GM12891 (cell line): Measurements from ENCODE around the gene TMEM11.

ENCODE experiments used
- DNase-seq: peaks from one replicate; pipeline ENCODE4 v3.0.0; 2011; ENCODE audit warnings: low spot score; ENCODE audit not compliant: insufficient read length
- FAIRE-seq: peaks from 2 replicates; lab custom pipeline; 2011; peaks lifted over from hg19 to GRCh38; lab: Jason Lieb, UNC
- PAX5 ChIP-seq: IDR thresholded peaks from 2 replicates; pipeline ENCODE4 v1.6.1; 2011; ENCODE audit warnings: low read length, moderate library complexity, mild to moderate bottlenecking; ENCODE audit not compliant: insufficient read depth, severe bottlenecking
- POLR2A ChIP-seq: IDR thresholded peaks from 2 replicates; pipeline ENCODE4 v1.6.1; 2011; ENCODE audit warnings: low read depth, low read length, control low read depth
- POLR2AphosphoS5 ChIP-seq: IDR thresholded peaks from 2 replicates; pipeline ENCODE4 v1.6.1; 2011; ENCODE audit warnings: low read depth, low read length, control low read depth
- POU2F2 ChIP-seq: IDR thresholded peaks from 2 replicates; pipeline ENCODE4 v1.6.1; 2011; ENCODE audit warnings: low read depth, mild to moderate bottlenecking, control low read depth, low read length, moderate library complexity
- SPI1 ChIP-seq: IDR thresholded peaks from 2 replicates; pipeline ENCODE4 v1.6.1; 2011; ENCODE audit warnings: low read depth, low read length, control low read depth
- TAF1 ChIP-seq: IDR thresholded peaks from 2 replicates; pipeline ENCODE4 v1.6.1; 2011; ENCODE audit warnings: low read depth, low read length, control low read depth

The TMEM11 gene

DNA sequence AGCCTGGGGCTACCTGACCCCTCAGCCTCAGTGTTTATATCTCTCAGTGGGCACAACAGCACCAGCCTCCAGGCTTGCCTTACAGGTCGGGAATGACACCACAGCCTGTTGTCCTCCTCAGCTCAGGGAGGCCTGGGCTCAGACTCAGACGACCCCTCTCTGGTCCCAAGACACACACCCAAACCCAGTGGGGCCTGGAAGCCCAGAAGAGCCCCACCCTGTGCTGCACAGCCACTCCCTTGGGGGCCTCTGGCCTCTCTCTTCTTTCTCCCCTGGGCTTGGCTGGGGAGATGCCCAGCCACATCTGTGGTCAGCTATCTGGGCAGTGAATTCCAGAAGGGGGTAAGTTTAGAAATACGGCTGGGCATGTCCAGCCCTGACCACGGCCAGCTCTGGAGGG, 36.9 kb upstream of the TMEM11 start:
- TF ChIP-seq TAF1 (no peak), SPI1 (no peak), PAX5 (no peak), POU2F2 (no peak), POLR2AphosphoS5 (no peak), POLR2A (no peak)
- no peak for FAIRE-seq
- DNase-seq, result no peak

DNA sequence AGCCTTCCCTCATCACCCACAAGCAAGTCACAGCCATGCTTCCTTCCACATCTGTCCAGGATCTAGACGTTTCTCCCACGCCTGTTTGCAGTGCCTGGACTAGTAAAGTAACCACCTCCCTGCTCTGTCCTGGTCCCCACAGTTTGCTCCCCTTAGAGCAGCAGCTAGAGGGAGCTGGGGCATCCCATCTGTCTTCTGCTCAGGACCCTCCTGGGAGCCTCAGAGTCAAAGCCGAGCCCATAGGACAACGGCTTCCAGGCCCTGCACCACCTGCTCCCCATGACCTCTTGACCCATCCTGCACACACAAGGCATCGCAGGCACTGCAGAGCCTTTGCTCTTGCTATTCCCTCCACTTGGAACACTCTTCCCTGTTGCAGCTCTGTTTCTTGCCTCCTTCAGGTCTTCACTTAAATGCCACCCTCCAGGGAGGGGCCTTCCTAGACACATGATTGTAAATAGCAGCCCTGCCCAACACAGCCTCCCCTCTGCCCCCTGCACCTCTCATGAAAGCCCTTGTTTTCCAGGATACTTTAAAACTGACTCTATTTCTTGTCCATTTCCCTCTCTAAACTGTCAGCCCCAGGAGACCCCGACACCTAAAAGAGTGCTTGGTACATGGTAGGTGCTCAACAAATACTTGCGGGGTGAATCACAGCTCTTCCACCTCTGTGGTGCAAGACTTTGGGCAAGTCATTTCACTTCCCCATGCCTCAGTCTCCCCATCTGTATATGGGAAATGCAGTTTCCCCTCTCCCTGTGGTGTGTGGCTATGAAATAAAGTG, 36.2 kb upstream of the TMEM11 start:
- DNase-seq, result no peak
- FAIRE-seq, result no peak
- TF ChIP-seq TAF1 (no peak), PAX5 (no peak), POLR2AphosphoS5 (no peak), SPI1 (no peak), POLR2A (no peak), POU2F2 (no peak)

DNA sequence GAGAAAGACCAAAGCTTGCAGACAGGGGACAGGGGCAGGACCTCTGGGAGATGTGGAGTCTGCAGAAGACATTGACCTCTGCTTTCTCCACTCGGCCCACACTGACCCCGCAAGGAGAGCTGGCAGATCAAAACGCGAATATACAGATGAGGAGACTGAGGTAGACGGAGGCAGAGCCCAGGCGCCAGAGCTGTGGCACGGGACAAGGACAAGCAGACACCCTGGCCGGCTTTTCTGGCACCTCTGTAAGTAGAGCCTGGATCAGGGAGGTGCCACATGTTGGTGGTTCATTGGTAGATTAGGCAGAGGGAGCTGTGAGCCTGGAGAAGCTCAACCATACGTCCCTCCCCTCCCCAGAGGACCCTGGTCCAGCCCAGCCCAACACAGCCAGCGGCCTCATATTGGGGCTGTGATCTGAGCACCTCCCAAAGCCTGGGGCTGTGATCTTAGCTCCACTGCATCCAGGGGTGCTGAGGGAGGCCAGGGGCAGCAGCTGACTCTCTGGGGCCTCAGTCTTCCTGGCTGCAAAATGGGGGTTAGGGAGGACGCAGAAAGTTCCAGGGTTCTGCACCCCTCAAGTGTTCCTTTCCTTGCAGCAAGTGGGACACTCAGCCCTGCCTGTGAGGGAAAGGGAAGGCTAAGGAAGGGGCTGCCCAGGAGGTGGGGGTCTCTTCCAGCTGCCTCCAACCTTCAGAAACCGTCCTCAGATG, 35.3 kb upstream of the TMEM11 start:
- TF ChIP-seq PAX5 (no peak), POLR2AphosphoS5 (no peak), POU2F2 (no peak), TAF1 (no peak), POLR2A (no peak), SPI1 (no peak)
- DNase-seq (no peak), FAIRE-seq (no peak)

DNA sequence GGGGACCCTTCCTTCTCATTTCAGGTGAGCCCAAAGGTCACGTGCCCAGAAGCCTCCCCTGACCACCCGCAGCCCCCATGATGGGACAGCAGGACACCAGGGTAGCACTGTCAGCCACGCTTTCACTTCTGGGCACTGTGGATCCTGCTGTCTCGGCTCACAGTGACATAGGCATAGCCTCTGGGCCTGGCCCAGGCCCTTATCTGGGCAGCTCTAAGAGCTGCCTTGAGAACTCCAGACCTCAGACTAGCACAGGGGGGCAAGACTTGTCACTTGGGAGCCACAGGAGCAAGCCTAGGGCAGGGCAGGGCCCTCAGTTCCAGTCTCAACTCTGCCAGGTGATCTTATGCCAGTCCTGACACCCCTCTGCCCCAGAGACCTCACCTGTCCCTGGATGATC, 34.5 kb upstream of the TMEM11 start:
- TF ChIP-seq POLR2A (no peak), POU2F2 (no peak), POLR2AphosphoS5 (no peak), TAF1 (no peak), SPI1 (no peak), PAX5 (no peak)
- DNase-seq, result no peak
- FAIRE-seq, result no peak

DNA sequence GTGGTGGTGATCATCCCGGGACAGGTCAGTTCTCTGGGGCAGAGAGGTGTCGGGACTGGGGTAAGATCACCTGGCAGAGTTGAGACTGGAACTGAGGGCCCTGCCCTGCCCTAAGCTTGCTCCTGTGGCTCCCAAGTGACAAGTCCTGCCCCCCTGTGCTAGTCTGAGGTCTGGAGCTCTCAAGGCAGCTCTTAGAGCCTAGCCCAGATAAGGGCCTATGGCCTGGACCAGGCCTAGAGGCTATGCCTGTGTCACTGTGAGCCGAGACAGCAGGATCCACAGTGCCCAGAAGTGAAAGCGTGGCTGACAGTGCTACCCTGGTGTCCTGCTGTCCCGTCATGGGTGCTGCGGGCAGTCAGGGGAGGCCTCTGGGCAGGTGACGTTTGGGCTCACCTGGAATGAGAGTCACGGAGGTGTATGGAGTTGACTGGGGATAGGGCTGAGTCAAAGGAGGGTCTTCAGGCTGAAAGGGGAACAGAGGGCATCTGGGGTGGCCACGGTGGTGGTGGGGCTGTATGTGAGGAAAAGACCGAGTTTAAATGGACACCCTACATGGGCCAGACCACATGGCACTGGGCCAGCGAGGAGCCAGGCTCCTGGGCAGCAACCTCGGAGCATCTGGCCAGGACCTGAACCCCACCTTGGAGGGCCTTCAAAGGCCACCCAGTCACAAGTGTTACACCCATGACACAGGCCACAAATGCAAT, 33.7 kb upstream of the TMEM11 start:
- FAIRE-seq, result no peak
- TF ChIP-seq POLR2AphosphoS5 (no peak), POU2F2 (no peak), POLR2A (no peak), TAF1 (no peak), PAX5 (no peak), SPI1 (no peak)
- DNase-seq, result no peak

DNA sequence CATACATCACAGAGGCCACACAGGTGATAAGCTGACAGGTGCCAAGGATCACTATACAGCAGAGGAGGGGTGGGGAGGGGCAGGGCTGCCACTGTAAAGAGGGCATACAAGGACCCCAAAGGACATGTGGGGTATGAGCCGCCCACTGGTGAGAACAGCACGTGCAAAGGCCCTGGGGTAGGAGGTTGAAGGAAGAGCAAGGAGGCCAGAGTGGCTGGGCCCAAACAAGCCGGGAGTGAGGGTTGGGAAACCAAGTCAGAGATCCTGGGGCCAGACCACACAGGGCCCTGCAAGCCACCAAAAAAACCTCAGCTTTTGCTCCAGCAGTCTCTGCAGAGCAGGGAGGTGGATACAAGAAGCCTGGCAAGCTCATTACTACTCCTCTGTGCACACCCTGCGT, 32.7 kb upstream of the TMEM11 start:
- DNase-seq (no peak), FAIRE-seq (no peak)

DNA sequence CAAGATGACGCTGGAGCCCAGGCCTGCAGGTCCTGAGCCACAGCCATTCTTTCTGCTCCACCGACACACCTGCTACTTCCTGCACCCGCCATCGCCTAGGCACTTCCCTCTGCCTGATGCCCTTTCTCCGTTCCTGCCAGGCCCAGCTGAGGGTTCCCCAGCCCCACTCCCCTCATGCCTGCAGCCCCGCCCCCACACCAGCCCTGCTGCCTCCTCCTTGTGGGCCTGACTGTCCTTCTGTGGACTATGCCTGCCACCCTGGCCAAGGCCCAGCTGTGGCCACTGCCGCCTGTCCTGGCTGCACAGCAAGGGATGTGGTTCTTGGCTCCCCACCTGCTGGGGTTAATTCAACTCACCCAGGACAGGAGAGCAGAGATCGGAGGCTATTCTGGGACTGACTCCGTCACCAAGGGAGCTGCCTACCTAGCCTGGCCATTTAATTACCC, 31.7 kb upstream of the TMEM11 start:
- TF ChIP-seq POU2F2 (no peak), TAF1 (no peak), SPI1 (no peak), POLR2A (no peak), PAX5 (no peak), POLR2AphosphoS5 (no peak)
- DNase-seq (no peak), FAIRE-seq (no peak)

More for the DNA sequence above, 32.7 kb upstream of the TMEM11 start:
- TF ChIP-seq POLR2AphosphoS5 (no peak), TAF1 (no peak), POLR2A (no peak), PAX5 (no peak), SPI1 (no peak), POU2F2 (no peak)

DNA sequence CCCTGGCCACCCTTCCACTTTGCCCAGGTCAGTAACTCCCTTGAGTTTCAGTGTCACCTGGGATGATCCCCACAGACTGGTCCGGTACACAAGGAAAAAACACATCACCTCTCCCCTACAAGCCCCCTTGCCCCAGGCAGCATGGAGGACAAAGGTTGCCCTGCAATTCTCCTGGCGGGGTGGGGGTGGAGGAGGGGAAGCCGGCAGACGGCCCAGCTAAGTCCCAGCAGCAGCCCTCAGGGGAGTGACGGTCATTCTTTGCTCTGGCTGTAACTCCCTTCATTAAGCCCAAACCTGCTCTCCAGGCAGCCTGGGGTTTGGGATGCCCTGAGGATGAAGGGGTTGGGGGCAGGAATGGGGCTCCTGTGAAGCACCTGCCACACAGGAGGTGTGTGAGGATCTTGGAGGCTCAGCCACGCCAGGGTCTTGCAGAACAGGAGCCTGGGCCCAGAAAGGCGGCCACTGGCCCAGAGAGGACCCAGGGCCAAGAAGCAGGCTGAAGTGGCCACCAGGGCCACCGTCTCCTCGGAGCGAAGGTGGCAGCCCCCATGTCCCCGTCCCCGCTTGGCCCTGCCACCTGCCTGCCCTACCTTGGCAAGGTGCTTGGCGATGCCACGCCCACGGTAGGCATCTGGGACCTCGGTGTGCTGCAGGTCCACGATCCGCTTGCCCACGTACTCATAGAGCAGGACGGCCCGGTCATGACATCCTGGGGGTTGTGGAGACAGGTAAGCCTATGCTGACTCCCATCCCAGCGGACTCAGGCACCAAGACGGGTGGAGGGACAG, 29.7 kb upstream of the TMEM11 start:
- no peak for FAIRE-seq
- no peak for DNase-seq
- TF ChIP-seq TAF1 (no peak), POLR2A (no peak), PAX5 (no peak), POU2F2 (no peak), POLR2AphosphoS5 (no peak), SPI1 (no peak)
